Suprapubic skin (tissue), 4 donors: ENCODE data around the gene DNMT3A.

Source experiments
- POLR2A ChIP-seq, 2 donors: fragments of 450-650 bp; IDR thresholded peaks; one replicate each; pipeline ENCODE4 v1.6.1; 2017; ENCODE audit warnings: antibody characterized with exemption in 2 of 2, mild to moderate bottlenecking in 2 of 2, moderate library complexity in 2 of 2
- POLR2AphosphoS5 ChIP-seq, 3 donors: sonication (generic); formaldehyde crosslinking; IDR thresholded peaks; one replicate each; pipeline ENCODE4 v1.6.1; 2017; ENCODE audit warnings: antibody characterized with exemption in 3 of 3
- TF ChIP-seq, protein P1 (sequence below), 2 donors: fragments of 200-600 bp in 1 of 2; fragments of 450-650 bp in 1 of 2; sonication (generic) in 1 of 2; IDR thresholded peaks; one replicate each; pipeline ENCODE4 v1.5.1; 2016 to 2019; ENCODE audit warnings: antibody characterized with exemption in 2 of 2, mild to moderate bottlenecking in 1 of 2, moderate library complexity in 1 of 2

- TF ChIP-seq, protein P1, sequence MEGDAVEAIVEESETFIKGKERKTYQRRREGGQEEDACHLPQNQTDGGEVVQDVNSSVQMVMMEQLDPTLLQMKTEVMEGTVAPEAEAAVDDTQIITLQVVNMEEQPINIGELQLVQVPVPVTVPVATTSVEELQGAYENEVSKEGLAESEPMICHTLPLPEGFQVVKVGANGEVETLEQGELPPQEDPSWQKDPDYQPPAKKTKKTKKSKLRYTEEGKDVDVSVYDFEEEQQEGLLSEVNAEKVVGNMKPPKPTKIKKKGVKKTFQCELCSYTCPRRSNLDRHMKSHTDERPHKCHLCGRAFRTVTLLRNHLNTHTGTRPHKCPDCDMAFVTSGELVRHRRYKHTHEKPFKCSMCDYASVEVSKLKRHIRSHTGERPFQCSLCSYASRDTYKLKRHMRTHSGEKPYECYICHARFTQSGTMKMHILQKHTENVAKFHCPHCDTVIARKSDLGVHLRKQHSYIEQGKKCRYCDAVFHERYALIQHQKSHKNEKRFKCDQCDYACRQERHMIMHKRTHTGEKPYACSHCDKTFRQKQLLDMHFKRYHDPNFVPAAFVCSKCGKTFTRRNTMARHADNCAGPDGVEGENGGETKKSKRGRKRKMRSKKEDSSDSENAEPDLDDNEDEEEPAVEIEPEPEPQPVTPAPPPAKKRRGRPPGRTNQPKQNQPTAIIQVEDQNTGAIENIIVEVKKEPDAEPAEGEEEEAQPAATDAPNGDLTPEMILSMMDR (IDR thresholded peaks at IDR 0.05), result no peak
- no peak for TF ChIP-seq POLR2A (IDR thresholded peaks at IDR 0.05)
- no peak for TF ChIP-seq POLR2AphosphoS5 (IDR thresholded peaks at IDR 0.05)
Measured at GRCh38 chr2:25363733-25364132, 22.0 kb upstream of the DNMT3A start.
